Sigmoid colon (tissue), 7 donors: Measurements from ENCODE around the gene RGS19. TPM values are rescaled to one million over a fixed set of nuclear protein-coding genes. Genes with fewer than 3 reads are reported as not detected.

ENCODE experiments used
- DNase-seq: peaks from one replicate; pipeline ENCODE4 v3.0.0-alpha.2; 2019
- H3K27ac ChIP-seq, 4 donors: fragments of 200-600 bp; sonication (generic); one replicate each; pipeline ENCODE4 v1.5.1; 2016 to 2019; ENCODE audit warnings: mild to moderate bottlenecking in 1 of 4
- H3K27me3 ChIP-seq, 3 donors: fragments of 200-600 bp; sonication (generic); one replicate each; pipeline ENCODE4 v1.5.1; 2019; ENCODE audit warnings: mild to moderate bottlenecking in 1 of 3
- H3K36me3 ChIP-seq, 4 donors: fragments of 200-600 bp; sonication (generic); one replicate each; pipeline ENCODE4 v1.5.1; 2016 to 2019
- H3K4me1 ChIP-seq, 4 donors: fragments of 200-600 bp; sonication (generic); one replicate each; pipeline ENCODE4 v1.5.1; 2017 to 2019
- H3K4me3 ChIP-seq, 4 donors: fragments of 200-600 bp; sonication (generic); one replicate each; pipeline ENCODE4 v1.5.1; 2017 to 2019; ENCODE audit warnings: mild to moderate bottlenecking in 2 of 4, moderate library complexity in 1 of 4
- H3K9me3 ChIP-seq, 4 donors: fragments of 200-600 bp in 3 of 4; sonication (generic) in 3 of 4; one replicate each; pipeline versions ENCODE4 v1.5.1 to v1.6.1; 2013 to 2019
- EP300 ChIP-seq, 4 donors: sonication (generic); formaldehyde crosslinking; IDR thresholded peaks; one replicate each; pipeline ENCODE4 v1.6.1; 2017; ENCODE audit warnings: antibody characterized with exemption in 4 of 4
- POLR2A ChIP-seq, 2 donors: fragments of 450-650 bp; IDR thresholded peaks; one replicate each; pipeline ENCODE4 v1.6.1; 2016; ENCODE audit warnings: antibody characterized with exemption in 2 of 2, mild to moderate bottlenecking in 2 of 2, moderate library complexity in 2 of 2
- POLR2AphosphoS5 ChIP-seq, 4 donors: sonication (generic); formaldehyde crosslinking; IDR thresholded peaks; one replicate each; pipeline ENCODE4 v1.6.1; 2017; ENCODE audit warnings: antibody characterized with exemption in 4 of 4
- WGBS, 2 donors: extraction: QIAGEN DNeasy Blood & Tissue Kit; methylation state at CpG; one replicate each; pipeline ENCODE4 v1.1.7; 2013; 5-methylcytosine and 5-hydroxymethylcytosine counted together
- intact Hi-C: fragments of 100-400 bp; cut with DNase I; formaldehyde crosslinking; loops from one replicate; pipeline ENCODE4 v1.15.1; 2023
- polyA plus RNA-seq, 3 donors: library from polyadenylated mRNA; stranded (reverse); fragments of 200-250 nt; gene quantifications; one replicate each; pipeline ENCODE4 v1.2.3, GENCODE V29; 2013
- total RNA-seq, 4 donors: library from RNA; depleted of rRNA; stranded (reverse); fragments of >200 nt; gene quantifications; one replicate each; pipeline ENCODE4 v1.1.0, GENCODE V29; 2016
- TF ChIP-seq, protein P1 (sequence below), 4 experiments: fragments of 450-650 bp in 3 of 4; fragments of 200-600 bp in 1 of 4; IDR thresholded peaks; one replicate each; pipeline ENCODE4 v1.5.1; 2016 to 2019; ENCODE audit warnings: antibody characterized with exemption in 4 of 4, mild to moderate bottlenecking in 3 of 4, moderate library complexity in 2 of 4
- donor health status: healthy with polysubstance abuse.
- donor health status: Bipolar disorder and iron deficiency.
- donor health status: healthy.

The RGS19 gene
- total and polyA plus RNA-seq, 7 donors = 7.5 to 22.0 (median 11.6) TPM

GRCh38 chr20:64041040-64041780 lies 38.1 kb downstream of the RGS19 start:
- TF ChIP-seq POLR2A (IDR thresholded peaks at IDR 0.05) = no peak
- H3K27ac ChIP-seq = peak overlapping the region in 3 of 4 donors; percentile 48 to 69 (median 51)

GRCh38 chr20:64040231-64041039 lies 38.9 kb downstream of the RGS19 start:
- no peak for TF ChIP-seq POLR2A (IDR thresholded peaks at IDR 0.05)
- TF ChIP-seq, protein P1, sequence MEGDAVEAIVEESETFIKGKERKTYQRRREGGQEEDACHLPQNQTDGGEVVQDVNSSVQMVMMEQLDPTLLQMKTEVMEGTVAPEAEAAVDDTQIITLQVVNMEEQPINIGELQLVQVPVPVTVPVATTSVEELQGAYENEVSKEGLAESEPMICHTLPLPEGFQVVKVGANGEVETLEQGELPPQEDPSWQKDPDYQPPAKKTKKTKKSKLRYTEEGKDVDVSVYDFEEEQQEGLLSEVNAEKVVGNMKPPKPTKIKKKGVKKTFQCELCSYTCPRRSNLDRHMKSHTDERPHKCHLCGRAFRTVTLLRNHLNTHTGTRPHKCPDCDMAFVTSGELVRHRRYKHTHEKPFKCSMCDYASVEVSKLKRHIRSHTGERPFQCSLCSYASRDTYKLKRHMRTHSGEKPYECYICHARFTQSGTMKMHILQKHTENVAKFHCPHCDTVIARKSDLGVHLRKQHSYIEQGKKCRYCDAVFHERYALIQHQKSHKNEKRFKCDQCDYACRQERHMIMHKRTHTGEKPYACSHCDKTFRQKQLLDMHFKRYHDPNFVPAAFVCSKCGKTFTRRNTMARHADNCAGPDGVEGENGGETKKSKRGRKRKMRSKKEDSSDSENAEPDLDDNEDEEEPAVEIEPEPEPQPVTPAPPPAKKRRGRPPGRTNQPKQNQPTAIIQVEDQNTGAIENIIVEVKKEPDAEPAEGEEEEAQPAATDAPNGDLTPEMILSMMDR (IDR thresholded peaks at IDR 0.05) = no peak
- no peak for TF ChIP-seq POLR2AphosphoS5 (IDR thresholded peaks at IDR 0.05)
- no peak for TF ChIP-seq EP300 (IDR thresholded peaks at IDR 0.05)
- peaks cover 0 to 40% (median 33%) of the 10 kb centered on the region in 4 donors for H3K4me1 ChIP-seq
- H3K27ac ChIP-seq = peak overlapping the region in 1 of 4 donors; percentile 12
- WGBS, 2 donors = 70 to 72% methylated on average over 12 of the region's 12 CpGs
- H3K27me3 ChIP-seq = peaks cover 44 to 90% (median 84%) of the 10 kb centered on the region in 3 donors
- no peak overlapping the region for H3K4me3 ChIP-seq
- H3K36me3 ChIP-seq = peaks cover 0 to 2% (median 0%) of the 10 kb centered on the region in 4 donors
- intact Hi-C loops = no loop called here
- no peak for DNase-seq
- H3K9me3 ChIP-seq = no peaks in the 10 kb centered on the region

More at GRCh38 chr20:64041040-64041780, 38.1 kb downstream of the RGS19 start:
- intact Hi-C loops = no loop called here
- DNase-seq = no peak
- 53 to 59% methylated on average over 15 of the region's 15 CpGs for WGBS, 2 donors
- Histone ChIP-seq H3K4me1 (peaks cover 0 to 40% (median 33%) of the 10 kb centered on the region in 4 donors), H3K4me3 (peak overlapping the region in 1 of 4 donors; percentile 45), H3K9me3 (no peaks in the 10 kb centered on the region), H3K27me3 (peaks cover 44 to 98% (median 91%) of the 10 kb centered on the region in 3 donors), H3K36me3 (no peaks in the 10 kb centered on the region)

DNA sequence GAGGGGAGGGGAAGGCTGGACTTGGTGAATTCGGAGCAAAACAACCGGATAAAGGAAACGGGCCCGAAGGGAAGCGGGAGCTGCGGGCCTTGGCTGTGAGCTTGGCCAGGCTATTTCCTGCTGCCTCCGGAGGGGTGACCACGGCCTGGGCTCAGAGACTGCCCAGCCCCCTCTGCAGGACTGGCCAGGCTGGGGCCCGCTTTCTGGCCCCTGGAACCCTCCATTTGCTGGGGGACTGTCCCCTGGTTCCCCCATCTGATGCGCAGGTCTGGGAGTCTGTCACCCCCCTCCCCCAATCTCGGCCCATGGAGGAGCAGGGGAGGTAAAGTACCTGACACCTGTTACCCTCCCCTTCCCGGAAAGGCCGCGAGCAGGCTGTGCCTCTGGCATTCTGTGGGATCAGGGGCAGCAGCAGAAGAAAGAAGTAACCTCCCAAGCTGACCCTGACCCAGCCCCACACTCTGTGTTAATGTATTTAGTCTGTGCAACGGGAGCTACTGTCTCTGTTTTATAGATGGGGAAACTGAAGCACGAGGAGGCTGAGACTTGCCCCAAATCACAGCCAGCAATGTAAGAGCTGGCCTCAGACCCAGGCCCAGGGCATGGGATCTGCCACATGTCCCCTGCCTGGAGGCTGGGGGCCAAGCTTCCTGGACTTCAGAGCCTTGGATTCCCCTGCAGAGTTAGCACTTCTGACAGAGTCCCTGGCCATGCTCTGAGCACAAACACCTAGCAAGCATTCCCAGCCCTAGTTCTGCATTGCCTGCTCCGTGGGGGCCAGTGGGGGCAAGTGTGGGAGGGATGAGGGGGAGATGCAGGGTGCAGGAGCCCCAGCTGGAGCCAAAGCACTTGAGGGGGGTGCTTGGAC lies 39.8 kb downstream of the RGS19 start:
- Histone ChIP-seq H3K27ac (peak overlapping the region in 1 of 4 donors; percentile 0), H3K9me3 (no peaks in the 10 kb centered on the region), H3K4me1 (peaks cover 0 to 40% (median 33%) of the 10 kb centered on the region in 4 donors), H3K4me3 (peak overlapping the region in 3 of 4 donors; percentile 42 to 54 (median 52)), H3K36me3 (peaks cover 0 to 11% (median 0%) of the 10 kb centered on the region in 4 donors), H3K27me3 (peaks cover 44 to 81% (median 74%) of the 10 kb centered on the region in 3 donors)
- 7 to 21% methylated on average over 17 of the region's 17 CpGs for WGBS, 2 donors
- TF ChIP-seq, protein P1 (IDR thresholded peaks at IDR 0.05) = no peak
- TF ChIP-seq EP300 (IDR thresholded peaks at IDR 0.05) (no peak), POLR2AphosphoS5 (IDR thresholded peaks at IDR 0.05) (no peak), POLR2A (IDR thresholded peaks at IDR 0.05) (no peak)
- intact Hi-C loops = loop anchor here (2.0 kb wide), 1 partner anchor 81 kb away; no protein-coding TSS in a partner anchor
- no peak for DNase-seq

GRCh38 chr20:64038565-64039292 lies 40.6 kb downstream of the RGS19 start:
- Histone ChIP-seq H3K4me1 (peaks cover 0 to 40% (median 33%) of the 10 kb centered on the region in 4 donors), H3K27me3 (peaks cover 44 to 73% (median 69%) of the 10 kb centered on the region in 3 donors), H3K27ac (peak overlapping the region in 3 of 4 donors; percentile 38 to 58 (median 58)), H3K36me3 (peaks cover 0 to 19% (median 2%) of the 10 kb centered on the region in 4 donors), H3K4me3 (peak overlapping the region; percentile 17 to 54 (median 47)), H3K9me3 (no peaks in the 10 kb centered on the region)
- intact Hi-C loops = loop anchor here (2.0 kb wide), 1 partner anchor 82 kb away; no protein-coding TSS in a partner anchor
- DNase-seq = peak; percentile 80
- 0 to 1% methylated on average over 91 of the region's 91 CpGs for WGBS, 2 donors
- TF ChIP-seq EP300 (IDR thresholded peaks at IDR 0.05) (no peak), POLR2A (IDR thresholded peaks at IDR 0.05) (no peak), POLR2AphosphoS5 (IDR thresholded peaks at IDR 0.05) (no peak)
- TF ChIP-seq, protein P1 (IDR thresholded peaks at IDR 0.05) = peak; percentile 42 to 69 (median 66)
